RWPE2 (cell line): ENCODE measurements around the gene CACNB2.

Experiments used
- ATAC-seq: fragments of 200-7000 bp; cut with Tn5 transposase; 3 replicates; pipeline ENCODE4 v1.9.1; 2021; ENCODE audit warnings: low read depth
- DNase-seq: peaks from one replicate; pipeline ENCODE4 v3.0.0-alpha.2; 2020; ENCODE audit warnings: low spot score
- H3K27ac ChIP-seq: fragments of 450-650 bp; 2 replicates; pipeline ENCODE4 v1.5.1; 2017; ENCODE audit warnings: mild to moderate bottlenecking; ENCODE audit not compliant: poor library complexity, severe bottlenecking
- H3K27me3 ChIP-seq: fragments of 250-450 bp; sonication (Bioruptor Pico); 2 replicates; pipeline ENCODE4 v1.5.1; 2021; ENCODE audit warnings: mild to moderate bottlenecking, moderate library complexity; ENCODE audit not compliant: insufficient read depth, poor library complexity, severe bottlenecking
- H3K36me3 ChIP-seq: fragments of 250-450 bp; sonication (Bioruptor Pico); 2 replicates; pipeline ENCODE4 v1.5.1; 2020; ENCODE audit warnings: low read depth, mild to moderate bottlenecking, moderate library complexity
- H3K4me1 ChIP-seq: fragments of 250-450 bp; sonication (Bioruptor Pico); 2 replicates; pipeline ENCODE4 v1.5.1; 2021; ENCODE audit warnings: mild to moderate bottlenecking, moderate library complexity; ENCODE audit not compliant: insufficient read depth, poor library complexity, severe bottlenecking
- H3K4me3 ChIP-seq: fragments of 250-450 bp; sonication (Bioruptor Pico); 2 replicates; pipeline ENCODE4 v1.5.1; 2021; ENCODE audit warnings: mild to moderate bottlenecking, moderate library complexity; ENCODE audit not compliant: severe bottlenecking
- H3K9me3 ChIP-seq: fragments of 250-450 bp; sonication (Bioruptor Pico); 2 replicates; pipeline ENCODE4 v1.5.1; 2021; ENCODE audit warnings: mild to moderate bottlenecking, moderate library complexity; ENCODE audit not compliant: severe bottlenecking
- TF ChIP-seq, protein P1 (sequence below): fragments of 450-650 bp; IDR thresholded peaks from one replicate; pipeline ENCODE4 v1.5.1; 2017; ENCODE audit warnings: mild to moderate bottlenecking, moderate library complexity; ENCODE audit not compliant: poor library complexity, severe bottlenecking

CACNB2 gene

DNA sequence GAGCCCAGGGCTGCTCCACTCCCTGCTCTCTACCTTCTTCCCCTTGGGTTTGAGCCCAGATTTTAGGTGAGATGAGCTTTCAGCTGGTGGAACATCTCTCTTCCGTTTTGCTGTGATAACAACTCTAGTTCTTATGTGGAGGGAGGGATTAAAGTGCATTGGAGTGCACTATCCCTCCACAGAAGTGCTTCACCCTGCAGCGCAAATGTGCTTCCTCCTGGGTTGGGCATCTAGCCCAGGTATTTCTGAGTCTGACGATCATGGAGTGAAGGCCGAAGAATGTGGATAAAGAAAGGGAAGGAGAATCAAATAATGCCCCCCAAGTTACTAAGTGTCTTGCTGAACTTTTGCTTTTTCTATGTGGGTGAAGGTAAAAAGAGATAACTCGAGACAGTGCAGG lies 157.4 kb downstream of the CACNB2 start:
- ATAC-seq (no peak), DNase-seq (no peak)
- Histone ChIP-seq H3K36me3 (no peaks in the 10 kb centered on the region), H3K4me1 (no peaks in the 10 kb centered on the region), H3K27ac (no peak overlapping the region), H3K27me3 (peaks cover 21% of the 10 kb centered on the region), H3K9me3 (no peaks in the 10 kb centered on the region), H3K4me3 (no peak overlapping the region)
- TF ChIP-seq, protein P1, sequence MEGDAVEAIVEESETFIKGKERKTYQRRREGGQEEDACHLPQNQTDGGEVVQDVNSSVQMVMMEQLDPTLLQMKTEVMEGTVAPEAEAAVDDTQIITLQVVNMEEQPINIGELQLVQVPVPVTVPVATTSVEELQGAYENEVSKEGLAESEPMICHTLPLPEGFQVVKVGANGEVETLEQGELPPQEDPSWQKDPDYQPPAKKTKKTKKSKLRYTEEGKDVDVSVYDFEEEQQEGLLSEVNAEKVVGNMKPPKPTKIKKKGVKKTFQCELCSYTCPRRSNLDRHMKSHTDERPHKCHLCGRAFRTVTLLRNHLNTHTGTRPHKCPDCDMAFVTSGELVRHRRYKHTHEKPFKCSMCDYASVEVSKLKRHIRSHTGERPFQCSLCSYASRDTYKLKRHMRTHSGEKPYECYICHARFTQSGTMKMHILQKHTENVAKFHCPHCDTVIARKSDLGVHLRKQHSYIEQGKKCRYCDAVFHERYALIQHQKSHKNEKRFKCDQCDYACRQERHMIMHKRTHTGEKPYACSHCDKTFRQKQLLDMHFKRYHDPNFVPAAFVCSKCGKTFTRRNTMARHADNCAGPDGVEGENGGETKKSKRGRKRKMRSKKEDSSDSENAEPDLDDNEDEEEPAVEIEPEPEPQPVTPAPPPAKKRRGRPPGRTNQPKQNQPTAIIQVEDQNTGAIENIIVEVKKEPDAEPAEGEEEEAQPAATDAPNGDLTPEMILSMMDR = no peak

DNA sequence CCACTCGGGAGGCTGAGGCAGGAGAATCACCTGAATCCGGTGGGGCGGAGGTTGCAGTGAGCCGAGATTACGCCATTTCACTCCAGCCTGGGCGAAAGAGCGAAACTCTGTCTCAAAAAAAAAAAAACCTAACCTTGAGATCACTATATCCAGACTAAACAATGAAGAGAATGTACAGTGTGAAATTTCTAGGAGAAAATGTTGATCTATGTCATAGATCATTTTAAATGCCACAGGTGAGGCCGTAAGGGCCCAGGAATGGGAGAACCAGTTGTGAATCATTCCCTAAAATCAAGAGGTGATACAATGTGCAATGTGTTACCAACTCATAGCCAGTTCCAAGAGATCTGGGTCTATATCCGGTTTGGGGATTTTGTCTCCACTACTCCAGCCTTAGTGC lies 158.0 kb downstream of the CACNB2 start:
- DNase-seq = no peak
- TF ChIP-seq, protein P1 = no peak
- H3K27me3 ChIP-seq = peaks cover 18% of the 10 kb centered on the region
- H3K36me3 ChIP-seq = no peaks in the 10 kb centered on the region
- no peak overlapping the region for H3K4me3 ChIP-seq
- H3K27ac ChIP-seq = no peak overlapping the region
- H3K9me3 ChIP-seq = no peaks in the 10 kb centered on the region
- no peak for ATAC-seq
- no peaks in the 10 kb centered on the region for H3K4me1 ChIP-seq

DNA sequence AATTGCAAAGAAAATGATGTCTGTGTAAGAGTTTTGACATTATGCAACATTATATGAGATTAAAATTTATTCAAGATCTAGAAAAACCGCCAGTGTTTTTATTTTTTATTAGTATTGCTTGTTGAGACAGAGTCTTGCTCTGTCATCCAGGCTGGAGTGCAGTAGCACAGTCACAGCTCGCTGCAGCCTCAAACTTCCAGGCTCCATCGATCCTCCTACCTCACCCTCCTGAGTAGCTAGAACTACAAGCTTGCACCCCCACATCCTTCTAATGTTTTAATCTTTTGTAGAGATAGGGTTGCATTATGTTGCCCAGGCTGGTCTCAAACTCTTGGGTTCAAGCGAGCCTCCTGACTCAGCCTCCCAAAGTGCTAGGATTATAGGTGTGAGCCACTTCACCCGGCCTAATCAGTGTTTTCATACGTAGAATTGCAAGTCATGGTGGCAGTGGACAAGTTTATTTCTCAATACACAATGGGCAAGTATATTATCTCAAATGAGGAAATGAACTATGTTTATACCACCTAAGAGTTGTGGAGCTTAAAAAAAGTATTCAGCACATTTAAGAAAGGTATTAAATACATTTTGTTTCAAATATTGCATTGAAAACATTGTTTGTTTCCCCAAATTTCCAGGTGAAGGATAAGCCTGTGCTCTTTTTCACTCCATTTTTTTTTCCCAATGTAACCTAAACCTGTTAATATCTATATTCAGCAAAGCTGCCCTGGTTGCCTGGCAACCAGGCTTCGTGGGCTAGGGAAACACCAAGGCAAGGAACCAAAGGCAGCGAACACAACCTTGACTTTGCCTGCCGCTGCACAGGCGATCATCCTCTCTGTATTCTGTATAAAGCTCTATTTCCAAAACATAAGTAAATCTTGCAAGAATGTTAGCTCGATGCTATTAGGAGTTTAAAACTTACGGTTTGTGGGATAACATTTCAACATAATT lies 163.9 kb downstream of the CACNB2 start:
- no peaks in the 10 kb centered on the region for H3K36me3 ChIP-seq
- DNase-seq = no peak
- H3K4me3 ChIP-seq = no peak overlapping the region
- no peaks in the 10 kb centered on the region for H3K9me3 ChIP-seq
- no peak for ATAC-seq
- no peak overlapping the region for H3K27ac ChIP-seq
- TF ChIP-seq, protein P1 = no peak
- peaks cover 3% of the 10 kb centered on the region for H3K27me3 ChIP-seq
- no peaks in the 10 kb centered on the region for H3K4me1 ChIP-seq

DNA sequence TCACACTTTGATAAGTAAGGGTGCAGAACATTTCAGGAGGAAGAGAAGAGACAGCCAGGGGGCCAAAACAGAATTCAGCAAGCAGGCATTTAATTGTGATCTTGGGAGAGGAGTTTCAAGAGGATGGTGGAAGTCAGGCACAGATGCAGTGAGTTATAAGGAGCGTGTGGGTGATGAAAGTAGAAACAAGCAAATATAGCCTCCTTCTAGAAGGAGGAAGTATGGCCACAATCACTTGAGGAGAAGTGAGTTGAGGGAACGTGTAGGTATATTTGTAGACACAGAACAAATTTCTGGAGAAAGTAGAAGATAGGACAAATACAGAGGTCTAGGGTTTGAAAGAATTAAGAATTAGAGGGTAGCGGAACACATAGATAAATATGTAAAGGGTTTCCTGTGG lies 165.8 kb downstream of the CACNB2 start:
- DNase-seq (no peak), ATAC-seq (no peak)
- Histone ChIP-seq H3K36me3 (no peaks in the 10 kb centered on the region), H3K4me3 (no peak overlapping the region), H3K9me3 (no peaks in the 10 kb centered on the region), H3K27ac (no peak overlapping the region), H3K4me1 (no peaks in the 10 kb centered on the region), H3K27me3 (peaks cover 3% of the 10 kb centered on the region)
- TF ChIP-seq, protein P1 = no peak

DNA sequence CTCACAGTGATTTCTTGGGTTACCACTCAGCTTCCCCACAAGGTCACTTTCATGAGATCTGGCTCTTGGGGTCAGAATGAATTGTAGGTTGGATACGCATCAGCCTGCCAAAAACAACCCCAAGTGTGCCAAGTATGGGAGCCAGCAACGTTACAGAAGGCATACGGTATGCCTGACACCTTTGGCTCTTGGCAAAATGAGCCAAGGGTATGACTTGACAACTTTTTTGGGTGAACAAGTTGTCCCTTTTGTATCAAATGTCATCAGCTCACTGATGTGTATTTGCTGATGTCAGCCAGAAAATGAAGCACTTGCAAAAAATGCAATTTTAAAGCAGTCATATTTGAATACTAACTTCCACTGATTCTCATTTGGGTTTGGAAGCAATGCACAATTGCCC lies 168.4 kb downstream of the CACNB2 start:
- Histone ChIP-seq H3K9me3 (no peaks in the 10 kb centered on the region), H3K36me3 (no peaks in the 10 kb centered on the region), H3K27ac (no peak overlapping the region), H3K4me3 (no peak overlapping the region), H3K27me3 (peaks cover 3% of the 10 kb centered on the region), H3K4me1 (no peaks in the 10 kb centered on the region)
- ATAC-seq = no peak
- TF ChIP-seq, protein P1 = no peak
- no peak for DNase-seq
